Tibial artery (tissue), 4 donors: ENCODE measurements around the gene SARDH.

Experiments used
- DNase-seq, 2 donors: peaks; one replicate each; pipeline ENCODE4 v3.0.0-alpha.2; 2019
- H3K27ac ChIP-seq, 2 donors: fragments of 200-600 bp; sonication (generic) in 1 of 2; 1 replicate in 1 of 2; 2 replicates in 1 of 2; pipeline ENCODE4 v1.5.1; 2018 to 2019; ENCODE audit warnings: mild to moderate bottlenecking in 1 of 2
- H3K27me3 ChIP-seq, 2 donors: fragments of 200-600 bp; sonication (generic) in 1 of 2; one replicate each; pipeline versions ENCODE4 v1.5.1 to v1.6.0; 2016 to 2019
- H3K36me3 ChIP-seq, 3 donors: fragments of 200-600 bp; sonication (generic) in 2 of 3; one replicate each; pipeline ENCODE4 v1.5.1; 2016 to 2019; ENCODE audit warnings: mild to moderate bottlenecking in 2 of 3
- H3K4me1 ChIP-seq, 4 donors: fragments of 200-600 bp; sonication (generic) in 2 of 4; 1 replicate in 3 of 4; 2 replicates in 1 of 4; pipeline ENCODE4 v1.5.1; 2016 to 2019
- H3K4me3 ChIP-seq, 2 donors: fragments of 200-600 bp; sonication (generic) in 1 of 2; 1 replicate in 1 of 2; 2 replicates in 1 of 2; pipeline ENCODE4 v1.5.1; 2018 to 2019; ENCODE audit warnings: mild to moderate bottlenecking in 2 of 2
- H3K9me3 ChIP-seq, 3 donors: fragments of 200-600 bp; sonication (generic) in 1 of 3; one replicate each; pipeline ENCODE4 v1.5.1; 2016 to 2019
- CTCF ChIP-seq, 2 experiments: fragments of 200-600 bp in 1 of 2; fragments of 450-650 bp in 1 of 2; IDR thresholded peaks; one replicate each; pipeline ENCODE4 v1.5.1; 2017 to 2019; ENCODE audit warnings: antibody characterized with exemption in 2 of 2, mild to moderate bottlenecking in 1 of 2, moderate library complexity in 1 of 2
- intact Hi-C: fragments of 100-400 bp; cut with DNase I; formaldehyde crosslinking; loops from one replicate; pipeline ENCODE4 v1.15.0; 2023; ENCODE audit warnings: low total_unique reads

The SARDH gene

GRCh38 chr9:133777871-133778270 is 39.7 kb upstream of the SARDH start:
- H3K36me3 ChIP-seq = peaks cover 9 to 70% (median 54%) of the 10 kb centered on the region in 3 donors
- intact Hi-C loops = no loop called here
- no peak for TF ChIP-seq CTCF (IDR thresholded peaks at IDR 0.05)

GRCh38 chr9:133777068-133777791 is 39.1 kb upstream of the SARDH start:
- Histone ChIP-seq H3K4me1 (peaks cover 0 to 8% (median 3%) of the 10 kb centered on the region in 4 donors), H3K36me3 (peaks cover 9 to 75% (median 54%) of the 10 kb centered on the region in 3 donors), H3K27ac (no peak overlapping the region), H3K4me3 (no peak overlapping the region), H3K9me3 (peaks cover 0 to 13% (median 4%) of the 10 kb centered on the region in 3 donors), H3K27me3 (no peaks in the 10 kb centered on the region)
- intact Hi-C loops = no loop called here
- no peak for TF ChIP-seq CTCF (IDR thresholded peaks at IDR 0.05)
- no peak for DNase-seq

More at GRCh38 chr9:133777871-133778270, 39.7 kb upstream of the SARDH start:
- H3K27ac ChIP-seq = no peak overlapping the region
- DNase-seq = no peak
- H3K27me3 ChIP-seq = no peaks in the 10 kb centered on the region
- H3K4me1 ChIP-seq = peaks cover 0 to 8% (median 4%) of the 10 kb centered on the region in 4 donors
- H3K4me3 ChIP-seq = no peak overlapping the region
- peaks cover 0 to 13% (median 4%) of the 10 kb centered on the region in 3 donors for H3K9me3 ChIP-seq

GRCh38 chr9:133775951-133776905 is 38.1 kb upstream of the SARDH start:
- TF ChIP-seq CTCF (IDR thresholded peaks at IDR 0.05) = no peak
- intact Hi-C loops = no loop called here
- no peaks in the 10 kb centered on the region for H3K27me3 ChIP-seq
- H3K4me1 ChIP-seq = peaks cover 0 to 8% (median 2%) of the 10 kb centered on the region in 4 donors
- no peak overlapping the region for H3K27ac ChIP-seq
- no peak overlapping the region for H3K4me3 ChIP-seq
- peaks cover 9 to 85% (median 57%) of the 10 kb centered on the region in 3 donors for H3K36me3 ChIP-seq
- peak in 1 of 2 donors; percentile 13 for DNase-seq
- peaks cover 0 to 13% (median 4%) of the 10 kb centered on the region in 3 donors for H3K9me3 ChIP-seq

- H3K27me3 ChIP-seq = no peaks in the 10 kb centered on the region
- no peak overlapping the region for H3K27ac ChIP-seq
- TF ChIP-seq CTCF (IDR thresholded peaks at IDR 0.05) = no peak
- no peak overlapping the region for H3K4me3 ChIP-seq
- H3K36me3 ChIP-seq = peaks cover 9 to 93% (median 58%) of the 10 kb centered on the region in 3 donors
- H3K4me1 ChIP-seq = peaks cover 0 to 8% (median 2%) of the 10 kb centered on the region in 4 donors
- H3K9me3 ChIP-seq = peaks cover 0 to 13% (median 4%) of the 10 kb centered on the region in 3 donors
- no peak for DNase-seq
- intact Hi-C loops = no loop called here
Measured at GRCh38 chr9:133775291-133775690, 37.1 kb upstream of the SARDH start.

GRCh38 chr9:133774799-133775198 is 36.6 kb upstream of the SARDH start:
- intact Hi-C loops = no loop called here
- Histone ChIP-seq H3K4me3 (no peak overlapping the region), H3K36me3 (peaks cover 9 to 97% (median 63%) of the 10 kb centered on the region in 3 donors), H3K4me1 (peaks cover 0 to 8% (median 2%) of the 10 kb centered on the region in 4 donors), H3K27me3 (no peaks in the 10 kb centered on the region), H3K27ac (no peak overlapping the region), H3K9me3 (peaks cover 0 to 13% (median 4%) of the 10 kb centered on the region in 3 donors)
- no peak for TF ChIP-seq CTCF (IDR thresholded peaks at IDR 0.05)
- peak; percentile 15 to 55 for DNase-seq
